ENCODE results near the gene SAA2.
"Not testable (repeated sequence)": the region's sequence is repeated elsewhere in the genome, so short reads cannot be mapped to it uniquely, and the experiment has no call there.

SAA2 gene

GRCh38 chr11:18246379-18247190 is 1.9 kb downstream of the SAA2 start:
- not testable (repeated sequence) for H3K4me3 ChIP-seq (ENCODE audit: low read depth in 1 of 2, low read length in 2 of 2)

GRCh38 chr11:18245396-18245795 is 3.1 kb downstream of the SAA2 start:
- H3K4me1 ChIP-seq (ENCODE audit: control insufficient read depth in 1 of 2, insufficient read depth in 2 of 2, low read length in 2 of 2): no peaks in the 10 kb centered on the region

More at GRCh38 chr11:18246379-18247190, 1.9 kb downstream of the SAA2 start:
- not testable (repeated sequence) for H3K4me1 ChIP-seq (ENCODE audit: control insufficient read depth in 1 of 2, insufficient read depth in 2 of 2, low read length in 2 of 2); H3K27ac ChIP-seq (ENCODE audit: low read length); H3K36me3 ChIP-seq (ENCODE audit: control insufficient read depth in 1 of 2, insufficient read depth in 2 of 2, low read length in 2 of 2); H3K9me3 ChIP-seq (ENCODE audit: control insufficient read depth in 1 of 2, low read length in 2 of 2); H3K27me3 ChIP-seq (ENCODE audit: low read depth, low read length)

GRCh38 chr11:18243783-18244362 is 4.6 kb downstream of the SAA2 start:
- Histone ChIP-seq H3K4me1 (ENCODE audit: control insufficient read depth in 1 of 2, insufficient read depth in 2 of 2, low read length in 2 of 2) (no peaks in the 10 kb centered on the region), H3K9me3 (ENCODE audit: control insufficient read depth in 1 of 2, low read length in 2 of 2) (no peaks in the 10 kb centered on the region), H3K4me3 (ENCODE audit: low read depth in 1 of 2, low read length in 2 of 2) (no peak overlapping the region), H3K27ac (ENCODE audit: low read length) (no peak overlapping the region), H3K27me3 (ENCODE audit: low read depth, low read length) (no peaks in the 10 kb centered on the region), H3K36me3 (ENCODE audit: control insufficient read depth in 1 of 2, insufficient read depth in 2 of 2, low read length in 2 of 2) (no peaks in the 10 kb centered on the region)

More at GRCh38 chr11:18245396-18245795, 3.1 kb downstream of the SAA2 start:
- no peaks in the 10 kb centered on the region for H3K27me3 ChIP-seq (ENCODE audit: low read depth, low read length)
- H3K36me3 ChIP-seq (ENCODE audit: control insufficient read depth in 1 of 2, insufficient read depth in 2 of 2, low read length in 2 of 2): no peaks in the 10 kb centered on the region
- H3K4me3 ChIP-seq (ENCODE audit: low read depth in 1 of 2, low read length in 2 of 2): no peak overlapping the region
- no peak overlapping the region for H3K27ac ChIP-seq (ENCODE audit: low read length)
- H3K9me3 ChIP-seq (ENCODE audit: control insufficient read depth in 1 of 2, low read length in 2 of 2): no peaks in the 10 kb centered on the region

GRCh38 chr11:18239655-18240054 is 8.8 kb downstream of the SAA2 start:
- Histone ChIP-seq H3K9me3 (ENCODE audit: control insufficient read depth in 1 of 2, low read length in 2 of 2) (no peaks in the 10 kb centered on the region), H3K27me3 (ENCODE audit: low read depth, low read length) (no peaks in the 10 kb centered on the region)

GRCh38 chr11:18236664-18237356 is 11.7 kb downstream of the SAA2 start, which contains the start of gene SAA4:
TSS of gene SAA4 (minus strand) at chr11:18236802. CDS start at chr11:18235926, 876 bp downstream.
- Histone ChIP-seq H3K9me3 (ENCODE audit: control insufficient read depth in 1 of 2, low read length in 2 of 2) (no peaks in the 10 kb centered on the region), H3K27me3 (ENCODE audit: low read depth, low read length) (no peaks in the 10 kb centered on the region), H3K36me3 (ENCODE audit: control insufficient read depth in 1 of 2, insufficient read depth in 2 of 2, low read length in 2 of 2) (no peaks in the 10 kb centered on the region), H3K4me3 (ENCODE audit: low read depth in 1 of 2, low read length in 2 of 2) (no peak within 1 kb of the TSS), H3K27ac (ENCODE audit: low read length) (no peak within 1 kb of the TSS), H3K4me1 (ENCODE audit: control insufficient read depth in 1 of 2, insufficient read depth in 2 of 2, low read length in 2 of 2) (no peaks in the 10 kb centered on the region)

More at GRCh38 chr11:18239655-18240054, 8.8 kb downstream of the SAA2 start:
- no peaks in the 10 kb centered on the region for H3K36me3 ChIP-seq (ENCODE audit: control insufficient read depth in 1 of 2, insufficient read depth in 2 of 2, low read length in 2 of 2)
- H3K27ac ChIP-seq (ENCODE audit: low read length): no peak overlapping the region
- no peak overlapping the region for H3K4me3 ChIP-seq (ENCODE audit: low read depth in 1 of 2, low read length in 2 of 2)
- H3K4me1 ChIP-seq (ENCODE audit: control insufficient read depth in 1 of 2, insufficient read depth in 2 of 2, low read length in 2 of 2): no peaks in the 10 kb centered on the region

- Histone ChIP-seq H3K27ac (ENCODE audit: low read length) (no peak overlapping the region), H3K9me3 (ENCODE audit: control insufficient read depth in 1 of 2, low read length in 2 of 2) (no peaks in the 10 kb centered on the region), H3K4me3 (ENCODE audit: low read depth in 1 of 2, low read length in 2 of 2) (no peak overlapping the region), H3K36me3 (ENCODE audit: control insufficient read depth in 1 of 2, insufficient read depth in 2 of 2, low read length in 2 of 2) (no peaks in the 10 kb centered on the region), H3K4me1 (ENCODE audit: control insufficient read depth in 1 of 2, insufficient read depth in 2 of 2, low read length in 2 of 2) (no peaks in the 10 kb centered on the region), H3K27me3 (ENCODE audit: low read depth, low read length) (no peaks in the 10 kb centered on the region)
Measured at GRCh38 chr11:18235394-18236334, 12.8 kb downstream of the SAA2 start.

GRCh38 chr11:18233912-18234311 is 14.6 kb downstream of the SAA2 start:
- no peak overlapping the region for H3K4me3 ChIP-seq (ENCODE audit: low read depth in 1 of 2, low read length in 2 of 2)
- H3K27ac ChIP-seq (ENCODE audit: low read length): no peak overlapping the region
- H3K36me3 ChIP-seq (ENCODE audit: control insufficient read depth in 1 of 2, insufficient read depth in 2 of 2, low read length in 2 of 2): no peaks in the 10 kb centered on the region
- no peaks in the 10 kb centered on the region for H3K9me3 ChIP-seq (ENCODE audit: control insufficient read depth in 1 of 2, low read length in 2 of 2)
- no peaks in the 10 kb centered on the region for H3K27me3 ChIP-seq (ENCODE audit: low read depth, low read length)
- no peaks in the 10 kb centered on the region for H3K4me1 ChIP-seq (ENCODE audit: control insufficient read depth in 1 of 2, insufficient read depth in 2 of 2, low read length in 2 of 2)

GRCh38 chr11:18230859-18231258 is 17.6 kb downstream of the SAA2 start:
- no peak overlapping the region for H3K27ac ChIP-seq (ENCODE audit: low read length)
- H3K36me3 ChIP-seq (ENCODE audit: control insufficient read depth in 1 of 2, insufficient read depth in 2 of 2, low read length in 2 of 2): no peaks in the 10 kb centered on the region
- H3K4me3 ChIP-seq (ENCODE audit: low read depth in 1 of 2, low read length in 2 of 2): no peak overlapping the region
- no peaks in the 10 kb centered on the region for H3K4me1 ChIP-seq (ENCODE audit: control insufficient read depth in 1 of 2, insufficient read depth in 2 of 2, low read length in 2 of 2)
- H3K9me3 ChIP-seq (ENCODE audit: control insufficient read depth in 1 of 2, low read length in 2 of 2): no peaks in the 10 kb centered on the region
- no peaks in the 10 kb centered on the region for H3K27me3 ChIP-seq (ENCODE audit: low read depth, low read length)

- Histone ChIP-seq H3K4me1 (ENCODE audit: control insufficient read depth in 1 of 2, insufficient read depth in 2 of 2, low read length in 2 of 2) (no peaks in the 10 kb centered on the region), H3K9me3 (ENCODE audit: control insufficient read depth in 1 of 2, low read length in 2 of 2) (no peaks in the 10 kb centered on the region)
Measured at GRCh38 chr11:18229501-18229900, 19.0 kb downstream of the SAA2 start.

GRCh38 chr11:18225913-18226312 is 22.6 kb downstream of the SAA2 start:
- Histone ChIP-seq H3K4me3 (ENCODE audit: low read depth in 1 of 2, low read length in 2 of 2) (no peak overlapping the region), H3K36me3 (ENCODE audit: control insufficient read depth in 1 of 2, insufficient read depth in 2 of 2, low read length in 2 of 2) (no peaks in the 10 kb centered on the region), H3K4me1 (ENCODE audit: control insufficient read depth in 1 of 2, insufficient read depth in 2 of 2, low read length in 2 of 2) (no peaks in the 10 kb centered on the region), H3K27ac (ENCODE audit: low read length) (no peak overlapping the region), H3K27me3 (ENCODE audit: low read depth, low read length) (no peaks in the 10 kb centered on the region), H3K9me3 (ENCODE audit: control insufficient read depth in 1 of 2, low read length in 2 of 2) (no peaks in the 10 kb centered on the region)

More at GRCh38 chr11:18229501-18229900, 19.0 kb downstream of the SAA2 start:
- Histone ChIP-seq H3K4me3 (ENCODE audit: low read depth in 1 of 2, low read length in 2 of 2) (no peak overlapping the region), H3K27me3 (ENCODE audit: low read depth, low read length) (no peaks in the 10 kb centered on the region), H3K27ac (ENCODE audit: low read length) (no peak overlapping the region), H3K36me3 (ENCODE audit: control insufficient read depth in 1 of 2, insufficient read depth in 2 of 2, low read length in 2 of 2) (no peaks in the 10 kb centered on the region)

Data from muscle layer of duodenum (tissue), 2 donors.